ENCODE data around the gene OR3A2.

- no peak for TF ChIP-seq CTCF (conservative IDR thresholded peaks at IDR 0.05 in 1 of 2, IDR thresholded peaks at IDR 0.05 in 1 of 2; ENCODE audit: extremely low read depth in 1 of 2, insufficient read depth in 1 of 2, low read depth in 1 of 2, low read length in 2 of 2)
- no peak for TF ChIP-seq EZH2 (IDR thresholded peaks at IDR 0.05; ENCODE audit: borderline replicate concordance, low read length)
These were observed 13.9 kb upstream of the OR3A2 start for GRCh38 chr17:3400055-3400454.
